GM19452 (cell line): ENCODE results near the gene DBR1.

ENCODE experiments used
- ATAC-seq: cut with Tn5 transposase; IDR thresholded peaks from one replicate; pipeline ENCODE4 v1.9.1; 2021; ENCODE audit not compliant: unreplicated experiment

Gene DBR1, protein sequence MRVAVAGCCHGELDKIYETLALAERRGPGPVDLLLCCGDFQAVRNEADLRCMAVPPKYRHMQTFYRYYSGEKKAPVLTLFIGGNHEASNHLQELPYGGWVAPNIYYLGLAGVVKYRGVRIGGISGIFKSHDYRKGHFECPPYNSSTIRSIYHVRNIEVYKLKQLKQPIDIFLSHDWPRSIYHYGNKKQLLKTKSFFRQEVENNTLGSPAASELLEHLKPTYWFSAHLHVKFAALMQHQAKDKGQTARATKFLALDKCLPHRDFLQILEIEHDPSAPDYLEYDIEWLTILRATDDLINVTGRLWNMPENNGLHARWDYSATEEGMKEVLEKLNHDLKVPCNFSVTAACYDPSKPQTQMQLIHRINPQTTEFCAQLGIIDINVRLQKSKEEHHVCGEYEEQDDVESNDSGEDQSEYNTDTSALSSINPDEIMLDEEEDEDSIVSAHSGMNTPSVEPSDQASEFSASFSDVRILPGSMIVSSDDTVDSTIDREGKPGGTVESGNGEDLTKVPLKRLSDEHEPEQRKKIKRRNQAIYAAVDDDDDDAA

GRCh38 chr3:138174421-138175131, at the start of gene DBR1:
Gene DBR1 (minus strand): TSS chr3:138174921. CDS start chr3:138174795, 126 bp downstream.
- peak; percentile 91 for ATAC-seq

- ATAC-seq: no peak
Observed at GRCh38 chr3:138222942-138223287, 48.2 kb upstream of the DBR1 start.

- ATAC-seq: no peak
Observed at GRCh38 chr3:138222131-138222941, 47.6 kb upstream of the DBR1 start.

DNA sequence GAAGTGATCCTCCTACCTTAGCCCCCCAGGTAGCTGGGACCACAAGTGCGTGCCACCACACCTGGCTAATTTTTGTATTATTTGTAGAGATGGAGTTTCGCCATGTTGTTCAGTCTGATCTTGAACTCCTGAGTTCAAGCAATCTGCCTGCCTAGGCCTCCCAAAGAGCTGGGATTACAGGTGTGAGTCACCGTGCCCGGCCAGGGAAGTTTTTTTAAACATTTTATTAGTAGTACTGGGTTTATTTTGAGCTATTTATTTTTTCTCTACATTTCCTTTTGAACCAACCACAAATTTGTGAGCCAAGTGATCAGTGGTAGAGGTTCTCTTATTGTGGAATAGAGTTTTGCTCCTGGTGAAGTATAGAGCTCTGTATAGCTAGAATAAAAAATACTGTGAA, 46.1 kb upstream of the DBR1 start:
- ATAC-seq: no peak

GRCh38 chr3:138220242-138220641, 45.5 kb upstream of the DBR1 start:
- no peak for ATAC-seq

- no peak for ATAC-seq
Observed at GRCh38 chr3:138219255-138219654, 44.5 kb upstream of the DBR1 start.

- ATAC-seq: no peak
Observed at GRCh38 chr3:138213398-138214085, 38.8 kb upstream of the DBR1 start.

- ATAC-seq: no peak
Observed at GRCh38 chr3:138210528-138210927, 35.8 kb upstream of the DBR1 start.

GRCh38 chr3:138206196-138206595, 31.5 kb upstream of the DBR1 start:
- no peak for ATAC-seq

DNA sequence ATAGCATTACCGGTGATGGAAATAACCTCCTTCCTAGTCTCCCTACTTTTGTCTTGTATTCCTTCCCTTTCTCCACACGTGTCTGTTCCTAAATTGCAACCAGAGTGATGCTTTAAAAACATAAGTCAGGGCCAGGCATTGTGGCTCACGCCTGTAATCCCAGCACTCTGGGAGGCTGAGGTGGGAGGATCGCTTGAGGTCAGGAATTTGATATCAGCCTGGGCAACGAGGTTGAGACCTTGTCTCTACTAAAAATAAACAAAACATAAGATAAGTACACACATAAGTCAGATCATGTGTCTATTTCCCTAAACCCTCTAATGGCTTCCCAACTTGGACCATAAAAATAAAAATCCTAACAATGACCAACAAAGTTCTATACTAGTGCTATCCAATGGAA, 30.8 kb upstream of the DBR1 start:
- ATAC-seq: no peak

DNA sequence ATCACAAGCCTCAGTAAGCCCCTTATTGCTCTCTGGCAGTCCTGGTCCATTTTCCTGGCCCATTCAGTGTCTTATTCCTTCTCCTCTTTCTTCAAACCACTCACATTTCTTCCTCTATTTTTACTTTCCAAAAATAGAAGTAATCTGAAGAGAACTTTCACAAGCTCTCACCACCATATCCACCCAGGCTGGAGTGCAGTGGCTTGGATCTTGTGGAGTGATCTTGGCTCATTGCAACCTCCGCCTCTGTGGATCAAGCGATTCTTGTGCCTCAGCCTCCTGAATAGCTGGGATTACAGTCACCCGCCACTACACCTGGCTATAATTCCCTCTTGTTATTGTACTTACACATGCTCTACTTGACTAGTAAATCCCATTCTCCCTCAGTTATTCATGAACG, 29.2 kb upstream of the DBR1 start:
- no peak for ATAC-seq

DNA sequence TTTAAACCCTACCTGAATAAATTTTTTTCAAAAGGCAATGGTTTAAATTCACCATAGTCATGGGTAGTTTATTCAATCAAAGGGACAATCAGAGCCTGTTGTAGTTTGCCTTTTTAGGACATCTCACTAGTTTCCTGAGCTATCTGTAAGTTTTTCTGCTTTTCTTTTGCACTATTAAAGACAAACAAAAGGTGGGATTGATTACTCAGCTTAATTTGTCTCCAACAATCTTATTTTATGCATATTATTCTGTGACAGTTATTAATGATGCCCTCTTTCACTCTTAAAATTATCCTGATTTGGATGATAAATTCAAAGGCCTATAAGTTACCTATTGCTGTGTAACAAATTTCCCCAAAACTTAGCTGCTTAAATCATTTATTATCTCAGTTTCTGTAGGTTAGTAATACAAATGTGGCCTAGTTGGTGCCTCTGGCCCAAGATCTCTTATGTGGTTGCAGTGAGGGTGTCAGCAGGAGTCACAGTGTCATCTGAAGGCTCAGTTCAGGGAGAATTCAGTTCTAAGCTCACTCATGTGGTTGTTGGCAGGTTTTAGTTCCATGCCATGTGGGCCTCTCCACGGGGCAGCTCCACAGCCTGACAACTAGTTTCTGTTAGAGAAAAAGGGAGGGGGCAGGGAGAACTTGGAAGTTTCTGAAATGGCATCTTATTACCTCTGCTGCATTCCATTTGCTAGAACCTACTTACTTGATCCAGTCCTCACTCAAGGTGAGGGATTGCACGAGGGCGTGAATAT, 28.4 kb upstream of the DBR1 start:
- ATAC-seq: no peak

GRCh38 chr3:138200424-138200823, 25.7 kb upstream of the DBR1 start:
- no peak for ATAC-seq

DNA sequence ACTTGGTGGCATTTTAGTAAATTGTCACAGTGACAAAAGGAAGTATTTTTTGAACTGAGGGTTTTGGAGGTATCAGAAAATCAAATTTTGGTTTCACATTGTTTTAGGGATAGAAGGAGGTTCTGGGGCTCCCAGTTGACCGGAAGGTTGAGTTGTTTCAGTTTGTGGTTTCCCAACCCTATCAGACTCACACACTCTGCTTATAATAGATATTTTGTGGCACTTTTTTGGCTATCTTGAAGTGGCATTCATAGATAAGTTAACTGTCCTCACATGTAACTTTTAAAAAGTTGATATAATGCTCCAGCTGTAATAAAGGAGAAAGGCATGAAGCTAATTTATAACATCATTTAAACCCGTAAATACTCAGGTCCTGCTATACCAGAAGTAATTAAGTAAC, 25.1 kb upstream of the DBR1 start:
- no peak for ATAC-seq

GRCh38 chr3:138197524-138197923, 22.8 kb upstream of the DBR1 start:
- ATAC-seq: no peak

DNA sequence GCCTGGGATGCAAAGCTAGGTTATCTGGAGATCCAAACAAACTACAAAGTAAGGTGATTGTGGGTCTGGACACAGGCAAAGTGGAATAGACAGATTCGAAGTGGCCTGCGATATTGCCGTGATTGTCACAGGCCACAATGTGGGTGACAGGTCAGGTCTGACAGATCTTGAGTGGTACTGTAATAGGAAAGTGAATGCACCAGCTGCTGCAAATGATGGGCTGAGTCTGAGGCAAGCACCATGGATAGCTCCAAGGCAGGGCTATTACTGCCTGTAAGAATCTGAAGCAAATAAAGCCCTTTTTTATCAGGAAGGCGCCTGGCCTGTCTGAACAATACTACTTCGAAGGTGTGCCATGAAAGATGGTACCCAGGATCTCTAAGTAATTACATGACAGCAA, 22.3 kb upstream of the DBR1 start:
- ATAC-seq: no peak

GRCh38 chr3:138196023-138196422, 21.3 kb upstream of the DBR1 start:
- ATAC-seq: no peak

DNA sequence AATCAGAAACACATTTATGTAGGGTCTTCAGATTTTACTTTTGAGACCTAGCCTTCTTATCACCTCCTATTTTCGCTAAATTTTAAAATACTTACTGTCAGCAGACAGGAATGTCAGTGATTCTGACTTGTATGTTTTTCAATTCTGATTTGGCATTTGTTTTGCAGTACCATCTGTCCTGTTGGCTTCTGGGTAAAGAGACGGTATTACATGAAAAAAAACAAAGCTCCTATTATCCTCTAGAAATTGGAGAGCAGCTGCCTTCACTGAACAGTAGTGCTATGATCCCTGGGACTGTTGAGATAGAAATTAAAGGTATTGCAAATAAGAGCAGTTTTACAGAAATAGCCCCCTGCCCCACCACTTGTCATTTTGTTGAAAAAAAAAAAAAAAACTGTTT, 20.8 kb upstream of the DBR1 start:
- no peak for ATAC-seq

DNA sequence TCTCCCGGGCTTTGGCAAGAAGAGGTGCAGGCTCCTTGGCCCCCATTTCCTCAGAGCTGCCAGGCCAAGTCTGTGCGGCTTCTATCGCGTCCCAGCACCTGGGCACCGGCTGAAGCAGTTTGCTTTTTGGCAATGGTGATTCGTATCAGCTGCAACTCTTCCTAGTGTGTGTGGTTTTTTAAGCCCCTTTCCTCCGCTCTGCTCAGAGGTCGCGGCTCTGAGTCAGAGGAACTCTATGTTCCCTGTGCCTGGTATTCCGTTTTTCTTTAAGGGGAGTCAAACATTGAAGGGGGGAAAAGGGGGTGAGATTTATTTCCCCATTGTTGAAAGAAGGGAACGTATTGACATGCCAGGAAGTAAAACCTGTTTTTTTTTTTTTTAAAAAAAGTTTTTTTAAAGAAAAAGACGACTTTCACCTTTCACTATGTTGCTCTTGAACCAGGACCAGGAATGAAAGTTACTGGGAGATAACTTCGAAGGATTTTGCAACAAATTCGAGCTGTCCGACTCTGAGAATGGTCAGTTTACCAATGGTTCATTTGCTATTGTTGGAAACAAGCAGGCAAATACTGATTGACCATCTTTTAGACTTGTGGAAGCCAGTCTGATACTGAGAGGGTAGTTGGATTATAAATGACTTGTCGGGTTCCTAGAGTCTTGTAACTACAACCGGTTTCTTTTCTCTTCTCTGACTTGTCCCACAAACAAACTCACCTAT, 13.5 kb upstream of the DBR1 start:
- ATAC-seq: no peak
